Prostate gland (tissue), 2 donors: Measurements from ENCODE around the gene RPS6KA6.

Experiments
- POLR2A ChIP-seq: fragments of 450-650 bp; IDR thresholded peaks from one replicate; pipeline ENCODE4 v1.6.1; 2016; ENCODE audit warnings: antibody characterized with exemption, mild to moderate bottlenecking
- POLR2AphosphoS5 ChIP-seq: sonication (generic); formaldehyde crosslinking; IDR thresholded peaks from one replicate; pipeline ENCODE4 v1.6.1; 2017; ENCODE audit warnings: antibody characterized with exemption
- TF ChIP-seq, protein P1 (sequence below), 4 experiments: fragments of 200-600 bp in 2 of 4; fragments of 450-650 bp in 2 of 4; sonication (generic) in 2 of 4; IDR thresholded peaks; 1 replicate in 3 of 4; 2 replicates in 1 of 4; pipeline ENCODE4 v1.5.1; 2016 to 2019; ENCODE audit warnings: antibody characterized with exemption in 4 of 4, mild to moderate bottlenecking in 2 of 4, moderate library complexity in 2 of 4

GRCh38 chrX:84216881-84217280, 28.9 kb upstream of the RPS6KA6 start:
- TF ChIP-seq, protein P1, sequence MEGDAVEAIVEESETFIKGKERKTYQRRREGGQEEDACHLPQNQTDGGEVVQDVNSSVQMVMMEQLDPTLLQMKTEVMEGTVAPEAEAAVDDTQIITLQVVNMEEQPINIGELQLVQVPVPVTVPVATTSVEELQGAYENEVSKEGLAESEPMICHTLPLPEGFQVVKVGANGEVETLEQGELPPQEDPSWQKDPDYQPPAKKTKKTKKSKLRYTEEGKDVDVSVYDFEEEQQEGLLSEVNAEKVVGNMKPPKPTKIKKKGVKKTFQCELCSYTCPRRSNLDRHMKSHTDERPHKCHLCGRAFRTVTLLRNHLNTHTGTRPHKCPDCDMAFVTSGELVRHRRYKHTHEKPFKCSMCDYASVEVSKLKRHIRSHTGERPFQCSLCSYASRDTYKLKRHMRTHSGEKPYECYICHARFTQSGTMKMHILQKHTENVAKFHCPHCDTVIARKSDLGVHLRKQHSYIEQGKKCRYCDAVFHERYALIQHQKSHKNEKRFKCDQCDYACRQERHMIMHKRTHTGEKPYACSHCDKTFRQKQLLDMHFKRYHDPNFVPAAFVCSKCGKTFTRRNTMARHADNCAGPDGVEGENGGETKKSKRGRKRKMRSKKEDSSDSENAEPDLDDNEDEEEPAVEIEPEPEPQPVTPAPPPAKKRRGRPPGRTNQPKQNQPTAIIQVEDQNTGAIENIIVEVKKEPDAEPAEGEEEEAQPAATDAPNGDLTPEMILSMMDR (IDR thresholded peaks at IDR 0.05), result no peak
- TF ChIP-seq POLR2AphosphoS5, result no peak
- TF ChIP-seq POLR2A, result no peak
